GM18867 (cell line): ENCODE measurements around the gene TMEM120A.

Source experiments
- ATAC-seq: cut with Tn5 transposase; IDR thresholded peaks from one replicate; pipeline ENCODE4 v1.9.1; 2021; ENCODE audit warnings: mild to moderate bottlenecking, moderate library complexity; ENCODE audit not compliant: unreplicated experiment

Gene TMEM120A

DNA sequence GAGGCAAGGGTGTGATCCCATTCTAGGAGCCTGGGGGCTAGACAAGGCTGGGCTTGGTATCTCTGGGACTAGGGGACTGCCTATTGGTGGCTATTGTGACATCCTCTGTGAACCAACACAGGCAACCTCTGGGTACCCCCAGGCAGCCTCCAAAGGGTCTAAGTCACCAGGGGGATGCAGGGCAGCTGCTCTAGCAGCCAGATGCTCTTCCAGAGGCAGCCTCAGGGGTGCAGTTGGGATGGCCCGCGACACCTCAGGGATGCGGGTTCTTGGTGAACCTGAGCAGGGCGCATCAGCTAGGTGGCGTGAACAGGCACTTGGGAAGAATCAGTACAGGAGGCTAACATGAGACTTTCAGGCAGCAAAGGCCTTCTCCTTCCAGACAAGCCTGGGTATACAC is 1.6 kb upstream of the TMEM120A start:
- ATAC-seq, result no peak

GRCh38 chr7:75995052-75995471 is 667 bp upstream of the TMEM120A start:
- ATAC-seq, result no peak

GRCh38 chr7:75993689-75994387 is 557 bp downstream of the TMEM120A start:
- ATAC-seq, result peak; percentile 14

GRCh38 chr7:75992083-75992755 is 2.2 kb downstream of the TMEM120A start:
- ATAC-seq, result no peak

GRCh38 chr7:75991531-75992082 is 2.8 kb downstream of the TMEM120A start:
- ATAC-seq, result no peak

DNA sequence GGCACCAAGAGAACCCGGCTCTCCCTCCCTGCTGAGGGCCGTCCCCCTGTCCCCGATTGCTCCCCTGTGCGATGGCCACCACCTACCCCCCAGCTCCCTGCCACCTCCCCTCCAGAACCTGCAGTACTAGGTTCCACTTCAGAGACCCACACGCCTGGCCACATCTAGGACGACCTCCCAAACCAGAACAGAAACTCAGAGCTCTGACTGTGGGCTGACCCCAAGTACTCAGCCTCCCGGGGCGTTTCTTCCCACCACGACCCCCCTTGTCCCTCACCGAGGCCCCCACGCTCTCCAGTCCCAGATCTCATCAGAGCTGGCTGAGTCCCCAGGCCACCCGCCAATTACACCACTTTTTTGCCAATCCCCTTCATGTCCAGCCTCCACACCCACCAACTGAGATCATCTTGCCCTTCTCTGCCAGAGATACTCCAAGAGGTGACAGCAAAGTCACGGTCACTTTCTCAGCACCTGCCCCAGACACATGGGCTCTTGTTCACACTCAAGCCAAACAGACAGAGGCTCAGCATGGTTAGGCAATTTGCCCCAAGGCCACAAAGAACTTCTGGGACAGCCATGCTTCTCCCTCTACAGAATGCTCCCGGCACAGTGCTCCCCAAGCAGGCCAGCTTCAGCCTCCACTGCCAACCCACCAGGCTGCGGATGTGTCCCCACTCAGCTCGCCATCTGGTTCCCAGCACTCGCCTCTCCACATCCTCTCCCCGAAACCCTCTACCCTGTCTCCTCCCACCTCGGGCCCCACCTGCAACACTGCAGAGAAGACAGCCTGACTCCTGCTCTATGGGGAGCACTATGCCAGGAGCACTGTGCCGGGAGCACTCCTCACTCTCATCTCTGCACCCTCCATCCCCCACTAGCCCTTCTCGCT is 4.7 kb downstream of the TMEM120A start:
- ATAC-seq, result no peak

GRCh38 chr7:75988568-75989499 is 5.6 kb downstream of the TMEM120A start:
- no peak for ATAC-seq

- ATAC-seq, result no peak
Measured at GRCh38 chr7:75987805-75988567, 6.4 kb downstream of the TMEM120A start.

DNA sequence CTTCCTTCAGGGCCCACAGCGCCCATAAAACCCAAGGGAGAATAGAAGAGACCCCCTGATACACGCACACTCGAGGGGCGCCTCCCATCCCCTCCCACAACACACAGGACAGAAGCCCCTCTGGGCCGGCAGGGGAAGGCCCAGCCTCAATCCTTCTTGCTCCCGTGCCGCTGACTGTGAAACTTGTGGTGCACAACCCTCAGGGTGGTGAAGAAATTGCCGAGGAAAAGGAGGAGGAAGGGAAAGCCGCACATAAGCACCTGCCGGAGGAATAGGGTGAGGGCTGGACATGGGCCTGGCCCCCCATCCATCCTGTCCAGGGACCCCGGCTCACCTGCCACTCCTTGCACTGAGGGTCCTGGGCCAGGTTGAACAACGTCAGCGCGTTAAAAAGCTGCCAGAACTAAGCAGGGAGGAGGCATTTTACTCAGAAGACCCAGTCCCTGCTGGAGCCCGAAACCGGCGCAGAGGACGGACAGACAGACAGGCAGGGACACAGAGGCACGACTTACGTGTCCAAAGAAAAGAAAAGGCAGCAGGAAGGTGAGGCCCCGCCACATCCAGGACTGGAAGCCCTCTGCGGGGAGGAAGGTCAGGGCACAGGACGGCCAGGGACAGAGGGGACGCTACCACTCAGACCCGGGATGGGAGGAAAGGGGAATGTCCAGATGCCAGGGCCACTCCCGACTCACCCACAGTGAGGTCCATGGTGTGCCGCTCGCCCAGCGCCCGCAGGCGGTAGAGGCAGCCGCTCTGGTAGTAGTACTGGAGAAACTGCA is 7.2 kb downstream of the TMEM120A start:
- ATAC-seq, result no peak

- no peak for ATAC-seq
Measured at GRCh38 chr7:75986147-75986781, 8.1 kb downstream of the TMEM120A start.

DNA sequence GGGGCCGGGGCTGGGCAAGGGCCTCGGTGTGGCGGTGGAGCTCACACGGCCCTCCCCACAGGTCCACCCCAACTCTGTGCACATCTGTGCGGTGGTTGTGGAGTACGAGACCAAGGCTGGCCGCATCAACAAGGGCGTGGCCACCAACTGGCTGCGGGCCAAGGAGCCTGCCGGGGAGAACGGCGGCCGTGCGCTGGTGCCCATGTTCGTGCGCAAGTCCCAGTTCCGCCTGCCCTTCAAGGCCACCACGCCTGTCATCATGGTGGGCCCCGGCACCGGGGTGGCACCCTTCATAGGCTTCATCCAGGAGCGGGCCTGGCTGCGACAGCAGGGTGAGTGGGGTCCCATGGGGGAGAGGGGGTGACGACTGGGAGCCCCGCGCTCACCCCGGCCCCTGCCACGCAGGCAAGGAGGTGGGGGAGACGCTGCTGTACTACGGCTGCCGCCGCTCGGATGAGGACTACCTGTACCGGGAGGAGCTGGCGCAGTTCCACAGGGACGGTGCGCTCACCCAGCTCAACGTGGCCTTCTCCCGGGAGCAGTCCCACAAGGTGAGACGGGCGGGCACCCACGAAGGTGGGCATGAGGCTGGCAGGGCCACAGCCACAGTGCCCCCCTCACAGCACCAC is 8.8 kb downstream of the TMEM120A start:
- no peak for ATAC-seq

DNA sequence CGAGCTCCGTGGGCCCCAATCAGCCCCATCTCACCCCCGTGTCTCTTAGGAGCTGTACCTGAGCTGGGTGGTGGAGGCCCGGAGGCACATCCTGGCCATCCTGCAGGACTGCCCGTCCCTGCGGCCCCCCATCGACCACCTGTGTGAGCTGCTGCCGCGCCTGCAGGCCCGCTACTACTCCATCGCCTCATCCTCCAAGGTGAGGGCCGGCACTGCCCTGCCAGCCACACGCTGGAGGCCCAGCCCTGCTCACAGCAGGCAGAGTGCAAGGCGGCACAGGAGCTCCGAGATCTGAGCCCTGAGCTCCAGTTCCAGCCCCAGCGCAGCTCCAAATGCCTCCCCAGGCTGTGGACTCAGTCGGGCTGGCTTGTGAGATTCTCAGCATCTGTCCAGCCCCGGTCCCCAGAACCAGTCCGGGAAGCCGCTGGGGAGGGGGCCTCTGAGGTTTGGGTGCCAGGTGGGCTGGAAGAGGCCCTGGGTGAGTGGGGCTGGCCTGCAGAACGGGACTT is 9.3 kb downstream of the TMEM120A start:
- ATAC-seq, result no peak

DNA sequence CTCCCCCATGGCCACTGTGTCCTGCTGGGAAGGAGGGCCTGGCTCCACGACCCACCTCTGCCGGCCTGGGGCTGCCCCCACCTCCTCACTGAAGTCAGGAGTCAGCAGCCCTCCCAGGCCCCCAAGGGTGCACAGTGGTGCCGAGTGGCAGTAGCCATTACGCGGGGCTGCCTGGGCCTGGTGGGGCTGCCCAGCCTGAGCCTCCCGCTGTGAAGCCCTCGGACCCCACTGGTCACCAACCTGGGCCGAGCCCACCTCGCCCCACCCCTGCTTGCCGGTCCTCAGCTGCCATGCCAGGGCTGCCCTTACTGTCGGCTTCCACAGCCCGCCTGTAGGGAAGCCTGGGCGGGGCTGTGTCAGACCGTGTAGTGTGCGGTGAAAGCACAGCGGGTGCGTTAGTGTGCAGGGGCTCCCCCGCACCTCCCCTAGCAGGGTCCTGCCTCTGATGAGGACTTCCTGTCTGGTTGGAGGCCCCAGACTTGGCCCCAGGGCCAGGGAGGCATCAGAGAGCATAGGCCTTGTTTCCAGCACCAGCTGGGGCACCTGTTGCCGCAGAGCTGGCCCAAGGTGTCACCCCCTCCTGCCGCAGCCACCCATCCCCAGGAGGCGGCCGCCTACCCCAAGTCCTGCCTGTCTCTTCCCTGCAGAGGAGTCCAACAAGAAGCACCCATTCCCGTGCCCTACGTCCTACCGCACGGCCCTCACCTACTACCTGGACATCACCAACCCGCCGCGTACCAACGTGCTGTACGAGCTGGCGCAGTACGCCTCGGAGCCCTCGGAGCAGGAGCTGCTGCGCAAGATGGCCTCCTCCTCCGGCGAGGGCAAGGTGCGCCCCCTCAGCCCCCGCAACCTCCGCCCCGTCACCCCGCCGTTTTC is 10.0 kb downstream of the TMEM120A start:
- no peak for ATAC-seq

DNA sequence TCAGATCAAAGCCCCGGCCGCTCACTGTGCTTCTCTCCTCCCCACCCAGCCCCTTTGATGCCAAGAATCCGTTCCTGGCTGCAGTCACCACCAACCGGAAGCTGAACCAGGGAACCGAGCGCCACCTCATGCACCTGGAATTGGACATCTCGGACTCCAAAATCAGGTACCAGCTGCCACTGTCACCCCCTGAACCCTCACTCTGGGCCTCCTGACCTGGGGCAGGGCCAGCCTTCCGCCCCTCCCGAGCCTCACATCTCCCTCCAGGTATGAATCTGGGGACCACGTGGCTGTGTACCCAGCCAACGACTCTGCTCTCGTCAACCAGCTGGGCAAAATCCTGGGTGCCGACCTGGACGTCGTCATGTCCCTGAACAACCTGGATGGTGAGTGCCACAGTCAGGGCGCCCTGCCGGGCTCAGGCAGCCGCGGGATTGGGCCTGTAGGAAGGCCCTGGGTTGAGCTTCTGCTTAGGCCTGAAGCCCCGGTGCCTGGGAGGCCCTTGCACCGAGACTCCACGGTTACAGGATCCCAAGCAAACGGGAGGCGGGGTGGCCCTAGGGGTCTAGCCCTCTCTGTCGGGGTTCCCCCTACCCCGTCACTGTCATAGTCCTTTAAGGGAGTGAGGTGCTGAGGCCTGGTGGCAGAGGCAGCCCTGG is 10.8 kb downstream of the TMEM120A start:
- no peak for ATAC-seq

GRCh38 chr7:75982306-75983064 is 11.9 kb downstream of the TMEM120A start:
- no peak for ATAC-seq
